ENCODE measurements around the gene MIPEP.
A peak's percentile ranks its signal among the peaks of the same experiment; 100 is the strongest.
"Not testable (repeated sequence)": the region's sequence is repeated elsewhere in the genome, so short reads cannot be mapped to it uniquely, and the experiment has no call there.

MIPEP gene

DNA sequence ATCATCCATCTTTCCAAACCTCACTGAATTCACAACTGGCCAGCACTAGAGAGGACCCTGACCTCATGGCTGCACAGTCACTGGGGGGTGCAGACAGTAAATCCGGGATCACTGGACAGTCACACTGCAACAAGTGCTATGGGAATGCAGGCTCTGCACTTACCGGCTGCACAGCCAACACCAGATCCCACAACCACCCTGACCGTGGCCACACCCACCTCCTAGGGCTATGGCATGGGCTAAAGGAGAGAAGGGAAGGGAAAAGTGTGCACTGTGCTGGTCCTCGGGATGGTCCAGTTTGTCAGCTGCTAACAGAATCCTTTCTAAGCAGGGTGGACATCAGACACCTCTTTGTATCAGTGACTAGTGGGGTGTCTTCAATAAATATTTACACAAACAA lies 118.2 kb downstream of the MIPEP start:
- DNase-seq = no peak

- DNase-seq = no peak
Measured at GRCh38 chr13:23770428-23770827, 118.8 kb downstream of the MIPEP start.

- no peak for DNase-seq
Measured at GRCh38 chr13:23769401-23769800, 119.8 kb downstream of the MIPEP start.

GRCh38 chr13:23767838-23768237 lies 121.4 kb downstream of the MIPEP start:
- no peak for DNase-seq

GRCh38 chr13:23766939-23767338 lies 122.3 kb downstream of the MIPEP start:
- peak; percentile 9 for DNase-seq

- DNase-seq = peak; percentile 85
Measured at GRCh38 chr13:23766283-23766682, 122.9 kb downstream of the MIPEP start.

DNA sequence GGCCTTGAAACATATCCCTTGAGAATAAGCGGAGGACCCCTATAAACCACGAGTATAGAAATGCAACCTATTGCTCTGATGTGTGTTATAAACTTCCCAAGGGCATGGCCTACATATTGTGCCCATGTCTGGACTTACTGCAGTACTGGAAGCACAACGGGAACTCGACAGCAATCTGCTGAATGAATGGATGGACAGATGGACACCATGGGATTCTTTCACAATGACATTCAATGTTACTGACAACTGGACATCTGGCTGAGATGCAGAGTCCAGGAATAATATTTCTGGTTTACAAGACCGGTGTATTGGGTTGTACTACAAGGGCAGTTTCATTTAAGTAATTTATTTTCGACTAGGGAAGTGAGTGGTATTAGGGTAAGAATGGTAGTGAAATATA lies 123.7 kb downstream of the MIPEP start:
- DNase-seq = no peak

- DNase-seq = no peak
Measured at GRCh38 chr13:23763318-23763717, 125.9 kb downstream of the MIPEP start.

GRCh38 chr13:23761760-23762159 lies 127.4 kb downstream of the MIPEP start:
- DNase-seq = not testable (repeated sequence)

GRCh38 chr13:23760000-23760399 lies 129.2 kb downstream of the MIPEP start:
- DNase-seq = no peak

DNA sequence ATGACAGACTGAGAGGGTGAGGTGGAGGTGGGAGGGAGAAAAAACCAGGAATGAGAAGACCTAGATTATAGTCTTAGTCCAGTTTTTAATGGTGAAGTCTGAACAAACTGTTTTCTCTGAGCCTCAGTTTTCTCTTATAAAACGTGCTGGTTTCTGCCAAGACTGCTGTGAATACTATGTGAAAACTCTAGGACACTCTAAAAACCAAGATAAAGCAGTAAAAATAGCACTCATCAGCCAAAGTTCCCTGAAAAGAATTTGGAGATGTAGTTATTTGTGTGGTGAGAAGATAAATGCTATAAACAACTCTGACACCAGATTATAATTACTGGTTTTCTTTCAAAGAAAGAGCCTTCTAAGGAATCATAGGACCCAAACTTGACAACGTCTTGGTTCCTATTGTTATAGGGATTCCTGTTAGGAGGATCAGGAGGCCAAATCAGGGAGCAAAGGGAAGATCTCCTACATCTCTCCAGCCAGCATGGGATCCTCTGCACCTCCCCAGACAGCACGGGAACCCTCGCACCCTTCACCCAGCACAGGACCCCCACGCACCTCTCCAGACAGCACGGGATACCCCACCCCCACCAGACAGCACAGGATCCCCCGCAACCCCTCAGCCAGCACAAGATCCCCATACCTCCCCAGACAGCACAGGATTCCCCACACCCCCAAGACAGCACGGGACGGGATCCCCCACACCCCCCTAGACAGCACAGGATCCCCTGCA lies 130.2 kb downstream of the MIPEP start:
- DNase-seq = no peak

- DNase-seq = no peak
Measured at GRCh38 chr13:23754997-23755396, 134.2 kb downstream of the MIPEP start.

DNA sequence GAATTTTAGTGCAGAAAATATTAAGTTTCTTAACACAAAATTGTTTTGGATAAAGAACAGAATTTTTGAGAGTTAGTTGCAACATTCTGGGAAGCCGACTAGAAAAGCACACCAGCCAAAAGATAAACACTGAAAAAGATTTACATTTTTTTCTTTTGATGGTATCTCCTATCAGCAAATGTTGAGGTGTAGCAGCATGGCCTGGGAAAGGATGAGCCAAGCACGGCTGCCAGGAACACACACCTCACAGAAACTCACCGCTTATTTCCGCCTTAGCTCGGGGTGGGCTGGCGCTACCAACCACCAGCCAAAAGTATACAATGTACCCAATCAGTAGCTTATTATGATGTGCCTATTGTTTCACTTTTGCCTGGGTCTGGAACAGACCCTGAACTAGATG lies 134.7 kb downstream of the MIPEP start:
- DNase-seq = no peak

GRCh38 chr13:23753458-23753857 lies 135.7 kb downstream of the MIPEP start:
- DNase-seq = no peak

- DNase-seq = no peak
Measured at GRCh38 chr13:23752111-23753001, 136.8 kb downstream of the MIPEP start.

DNA sequence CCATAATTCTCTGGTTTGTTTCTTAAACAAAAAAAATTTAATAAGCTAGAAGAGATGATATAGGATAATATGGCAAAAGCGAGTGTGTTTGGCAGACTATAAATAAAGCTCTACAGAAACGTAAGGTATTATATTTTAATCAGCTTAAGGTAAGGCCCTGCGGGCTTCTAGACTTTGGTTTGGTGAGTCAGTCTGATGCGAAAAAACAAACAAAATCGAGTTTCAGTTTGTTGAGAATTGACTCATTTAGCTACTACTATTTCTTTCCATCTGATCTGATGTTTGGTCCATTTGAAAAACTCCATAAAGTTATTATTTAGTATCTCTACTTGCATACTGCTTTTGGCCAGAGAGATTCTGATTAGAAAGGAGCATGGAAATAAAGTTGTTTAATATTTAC lies 138.0 kb downstream of the MIPEP start:
- no peak for DNase-seq

DNA sequence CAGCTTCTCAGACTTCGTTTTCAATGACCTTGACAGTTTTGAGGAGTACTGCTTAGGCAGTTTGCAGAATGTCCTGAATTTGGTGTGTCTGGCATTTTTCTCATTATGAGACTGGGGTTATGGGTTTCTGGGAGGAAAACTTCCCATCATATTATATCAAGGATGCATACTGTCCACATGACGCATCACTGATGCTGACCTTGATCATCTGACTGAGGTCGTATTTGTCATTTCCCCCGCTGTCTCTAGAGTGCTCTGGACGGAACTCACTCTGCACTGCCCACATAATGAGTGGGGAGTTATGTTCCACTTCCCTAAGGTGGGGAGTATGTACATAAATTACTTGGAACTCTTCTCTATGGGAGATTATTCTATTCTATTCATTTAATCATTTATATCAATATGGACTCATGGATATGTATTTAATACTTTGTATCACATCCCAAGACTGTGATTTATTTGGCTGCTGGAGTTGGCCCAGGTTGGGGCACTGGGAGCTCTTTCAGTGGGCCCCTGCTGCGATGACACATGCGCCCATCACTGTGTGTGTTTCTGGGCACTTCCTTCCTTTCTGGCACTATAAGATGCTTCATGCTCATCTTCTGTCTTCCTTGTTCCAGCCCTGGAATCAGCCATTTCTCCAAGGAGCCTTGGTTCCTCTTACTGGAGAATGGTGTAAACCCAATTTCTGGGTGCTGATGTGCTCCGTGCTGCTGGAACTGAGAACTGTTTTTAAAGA lies 138.6 kb downstream of the MIPEP start:
- no peak for DNase-seq

DNA sequence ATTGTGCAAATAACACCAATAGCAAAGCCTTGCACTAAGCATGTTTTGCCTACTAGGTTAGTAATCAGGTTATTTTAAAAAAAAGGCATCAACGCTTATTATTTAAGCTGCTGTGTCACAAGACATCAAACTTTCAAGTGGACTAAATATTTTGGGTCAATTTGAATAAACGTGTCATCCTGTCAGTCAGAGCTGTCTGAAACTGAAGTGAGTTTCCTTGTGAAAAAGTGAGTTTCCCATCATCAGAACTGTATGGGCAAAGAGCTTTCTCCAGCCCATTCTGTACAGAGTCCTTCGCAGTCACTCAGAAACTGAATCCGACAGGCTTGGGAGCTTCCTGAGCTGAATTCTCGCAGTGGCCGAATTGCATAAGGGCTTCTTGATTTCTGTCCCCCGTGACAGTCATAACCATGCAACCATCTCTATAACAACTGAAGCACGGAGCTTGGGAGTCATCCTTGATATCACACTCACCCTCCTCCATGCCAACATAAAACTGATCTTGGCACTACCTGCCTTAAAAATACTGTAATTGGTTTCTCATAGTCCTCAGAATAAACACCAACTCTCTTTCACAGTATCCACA lies 139.8 kb downstream of the MIPEP start:
- DNase-seq = no peak

DNA sequence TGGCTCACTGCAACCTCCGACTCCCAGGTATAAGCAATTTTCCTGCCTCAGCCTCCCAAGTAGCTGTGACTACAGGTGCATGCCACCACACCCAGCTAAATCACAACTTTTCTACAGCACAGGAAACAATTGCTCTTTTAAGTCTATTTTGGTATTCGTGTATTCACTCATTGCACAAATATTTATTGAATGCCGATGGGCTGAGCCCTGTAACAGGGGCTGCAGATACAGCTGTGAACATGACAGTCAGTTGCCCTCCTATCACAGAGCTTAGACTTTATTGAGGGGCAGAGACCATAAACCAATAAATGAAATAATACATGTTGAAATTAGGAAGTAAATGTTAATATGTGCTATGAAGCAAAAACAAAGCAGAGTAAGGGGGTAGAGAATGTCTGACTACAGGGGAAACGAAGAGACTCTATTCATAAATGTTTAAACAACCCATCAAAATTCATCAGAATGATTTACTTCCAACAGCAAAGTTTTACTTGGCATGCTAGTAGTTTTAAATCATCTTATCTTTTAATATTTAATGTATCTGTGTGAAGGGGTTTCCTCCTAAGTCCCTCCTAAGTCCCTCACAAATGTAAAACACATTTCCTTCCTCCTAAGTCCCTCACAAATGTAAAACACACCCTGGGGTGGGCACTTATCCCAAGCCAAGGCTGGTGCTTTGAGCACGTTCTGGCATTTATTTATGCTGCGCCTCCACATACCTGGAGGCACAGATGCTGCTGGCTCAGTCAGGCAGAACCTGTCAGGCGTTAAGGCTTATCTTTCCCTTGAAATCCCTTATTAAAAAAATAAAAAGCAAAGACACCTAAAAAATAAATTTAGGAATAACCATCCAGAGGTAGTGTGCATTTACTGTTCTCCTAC lies 140.8 kb downstream of the MIPEP start:
- no peak for DNase-seq

GRCh38 chr13:23746141-23746540 lies 143.1 kb downstream of the MIPEP start:
- not testable (repeated sequence) for DNase-seq

GRCh38 chr13:23744315-23744714 lies 144.9 kb downstream of the MIPEP start:
- DNase-seq = no peak
